Thyroid gland (tissue), 4 donors: ENCODE results near the gene RGCC.

Experiments used
- CTCF ChIP-seq, 6 experiments: fragments of 200-600 bp in 3 of 6; fragments of 450-650 bp in 3 of 6; sonication (generic) in 3 of 6; IDR thresholded peaks; one replicate each; pipeline ENCODE4 v1.5.1; 2016 to 2019; ENCODE audit warnings: antibody characterized with exemption in 6 of 6, mild to moderate bottlenecking in 2 of 6, inconsistent platforms in 1 of 6, moderate library complexity in 1 of 6
- POLR2A ChIP-seq, 2 donors: fragments of 450-650 bp; IDR thresholded peaks; one replicate each; pipeline ENCODE4 v1.6.1; 2017; ENCODE audit warnings: antibody characterized with exemption in 2 of 2, mild to moderate bottlenecking in 2 of 2, moderate library complexity in 1 of 2

DNA sequence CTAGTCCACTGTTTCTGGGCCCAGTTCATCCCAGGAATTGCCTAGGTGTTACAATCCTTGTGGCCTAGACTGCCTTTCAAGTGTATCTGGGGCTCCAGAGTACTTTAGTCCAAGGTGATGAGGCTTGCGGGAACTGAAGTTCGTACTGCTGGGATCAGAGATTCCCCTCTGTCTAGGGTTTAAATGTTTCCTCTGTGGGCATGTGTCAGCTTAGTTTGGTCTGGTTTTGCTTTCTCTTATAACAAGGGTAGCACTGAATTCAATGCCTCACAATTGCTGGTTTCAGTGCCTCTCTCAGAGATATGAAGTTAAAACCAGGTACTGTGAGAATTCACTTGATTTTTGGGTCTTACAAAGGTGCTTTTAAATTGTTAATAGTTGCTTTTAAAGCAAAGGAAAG lies 30.8 kb downstream of the RGCC start:
- no peak for TF ChIP-seq CTCF (IDR thresholded peaks at IDR 0.05)
- no peak for TF ChIP-seq POLR2A (IDR thresholded peaks at IDR 0.05)
